GM18951 (cell line): Measurements from ENCODE around the gene B3GALNT1.

Experiments
- POLR2A ChIP-seq: IDR thresholded peaks from 4 replicates; pipeline ENCODE4 v1.6.1; 2011; ENCODE audit warnings: mild to moderate bottlenecking; ENCODE audit not compliant: insufficient read length, insufficient read depth; ENCODE audit errors: extremely low read depth
- in situ Hi-C: fragments of 300-500 bp; cut with MboI; formaldehyde crosslinking; loops from one replicate; pipeline ENCODE4 v1.12.0; 2022; ENCODE audit warnings: low sequenced_read_pairs, mixed read lengths, inconsistent platforms; ENCODE audit not compliant: unreplicated experiment

Gene B3GALNT1

GRCh38 chr3:161070252-161070930, 34.8 kb downstream of the B3GALNT1 start:
- no peak for TF ChIP-seq POLR2A
- in situ Hi-C loops = no loop called here

- in situ Hi-C loops = no loop called here
- TF ChIP-seq POLR2A = no peak
Measured at GRCh38 chr3:161069511-161070251, 35.5 kb downstream of the B3GALNT1 start.

- in situ Hi-C loops = no loop called here
- no peak for TF ChIP-seq POLR2A
Measured at GRCh38 chr3:161067335-161067734, 37.8 kb downstream of the B3GALNT1 start.

- in situ Hi-C loops = no loop called here
- no peak for TF ChIP-seq POLR2A
Measured at GRCh38 chr3:161066930-161067329, 38.2 kb downstream of the B3GALNT1 start.

- in situ Hi-C loops = no loop called here
- no peak for TF ChIP-seq POLR2A
Measured at GRCh38 chr3:161064413-161064812, 40.7 kb downstream of the B3GALNT1 start.

GRCh38 chr3:161054860-161055604, 50.1 kb downstream of the B3GALNT1 start:
- in situ Hi-C loops = no loop called here
- no peak for TF ChIP-seq POLR2A

GRCh38 chr3:161051856-161052255, 53.3 kb downstream of the B3GALNT1 start:
- in situ Hi-C loops = no loop called here
- no peak for TF ChIP-seq POLR2A

GRCh38 chr3:161050935-161051334, 54.2 kb downstream of the B3GALNT1 start:
- in situ Hi-C loops = no loop called here
- no peak for TF ChIP-seq POLR2A

GRCh38 chr3:161049683-161050248, 55.4 kb downstream of the B3GALNT1 start:
- TF ChIP-seq POLR2A = no peak
- in situ Hi-C loops = no loop called here

GRCh38 chr3:161043336-161044035, 61.7 kb downstream of the B3GALNT1 start:
- no peak for TF ChIP-seq POLR2A
- in situ Hi-C loops = no loop called here

- TF ChIP-seq POLR2A = no peak
- in situ Hi-C loops = no loop called here
Measured at GRCh38 chr3:161042023-161042501, 63.1 kb downstream of the B3GALNT1 start.

GRCh38 chr3:161038725-161039124, 66.4 kb downstream of the B3GALNT1 start:
- TF ChIP-seq POLR2A = no peak
- in situ Hi-C loops = no loop called here
